Stomach (tissue), 4 donors: ENCODE results near the gene RRP15.

ENCODE experiments used
- CTCF ChIP-seq, 7 experiments: fragments of 450-650 bp in 4 of 7; fragments of 200-600 bp in 3 of 7; sonication (generic) in 3 of 7; IDR thresholded peaks; one replicate each; pipeline ENCODE4 v1.5.1; 2016 to 2019; ENCODE audit warnings: antibody characterized with exemption in 7 of 7, control low read depth in 2 of 7, mild to moderate bottlenecking in 1 of 7
- EP300 ChIP-seq: sonication (generic); formaldehyde crosslinking; IDR thresholded peaks from one replicate; pipeline ENCODE4 v1.6.1; 2017; ENCODE audit warnings: antibody characterized with exemption
- POLR2A ChIP-seq, 4 donors: fragments of 450-650 bp; IDR thresholded peaks; one replicate each; pipeline ENCODE4 v1.6.1; 2016; ENCODE audit warnings: antibody characterized with exemption in 4 of 4, control low read depth in 2 of 4, mild to moderate bottlenecking in 1 of 4, moderate library complexity in 1 of 4
- POLR2AphosphoS5 ChIP-seq, 3 donors: sonication (generic); formaldehyde crosslinking; IDR thresholded peaks; one replicate each; pipeline ENCODE4 v1.6.1; 2016; ENCODE audit warnings: antibody characterized with exemption in 3 of 3

GRCh38 chr1:218376722-218377121 is 91.6 kb downstream of the RRP15 start:
- TF ChIP-seq CTCF (IDR thresholded peaks at IDR 0.05) (no peak), POLR2A (IDR thresholded peaks at IDR 0.05) (no peak), POLR2AphosphoS5 (IDR thresholded peaks at IDR 0.05) (no peak), EP300 (no peak)
